K562 (cell line): ENCODE measurements around the gene MKNK1. TPM values are rescaled to one million over a fixed set of nuclear protein-coding genes. Genes with fewer than 3 reads are reported as not detected.

Source experiments
- CBFA2T3 ChIP-seq: fragments of 450-650 bp; IDR thresholded peaks from 2 replicates; pipeline ENCODE4 v1.6.1; 2017
- CTBP1 ChIP-seq: fragments of 450-650 bp; IDR thresholded peaks from 2 replicates; pipeline ENCODE4 v1.6.1; 2016; ENCODE audit warnings: borderline replicate concordance
- E2F3 ChIP-seq: fragments of 250-450 bp; sonication (Bioruptor Pico); IDR thresholded peaks from 2 replicates; pipeline ENCODE4 v1.4.0; 2020; ENCODE audit warnings: mild to moderate bottlenecking
- MBD2 ChIP-seq: sonication (generic); IDR thresholded peaks from 2 replicates; pipeline ENCODE4 v1.6.1; 2016; ENCODE audit warnings: low read depth, borderline replicate concordance
- NCOA6 ChIP-seq: fragments of 450-650 bp; IDR thresholded peaks from 2 replicates; pipeline ENCODE4 v1.6.1; 2017; ENCODE audit warnings: mild to moderate bottlenecking
- RCOR1 ChIP-seq, 2 experiments: IDR thresholded peaks; 2 replicates each; pipeline ENCODE4 v1.6.1; 2012; ENCODE audit warnings: low read depth in 2 of 2, low read length in 2 of 2, borderline replicate concordance in 1 of 2, improper control_type of control experiment in 1 of 2
- SMAD3 ChIP-seq: fragments of 450-650 bp; formaldehyde crosslinking; conservative IDR thresholded peaks from 2 replicates; pipeline ENCODE4 v1.4.0; 2020; ENCODE audit warnings: mild to moderate bottlenecking
- TEAD4 ChIP-seq, 2 experiments: sonication (generic) in 1 of 2; formaldehyde crosslinking in 1 of 2; IDR thresholded peaks; 2 replicates each; pipeline versions ENCODE4 v1.6.1 to v1.8.0; 2012 to 2022; ENCODE audit warnings: borderline replicate concordance in 1 of 2, inconsistent platforms in 1 of 2, low read length in 1 of 2, mild to moderate bottlenecking in 1 of 2, missing genetic modification reagents in 1 of 2
- TGIF2 ChIP-seq: sonication (generic); formaldehyde crosslinking; IDR thresholded peaks from 2 replicates; pipeline ENCODE4 v1.8.1; 2022; ENCODE audit warnings: mild to moderate bottlenecking, missing genetic modification reagents, moderate library complexity
- ZNF551 ChIP-seq: fragments of 250-450 bp; sonication (Bioruptor Pico); IDR thresholded peaks from 2 replicates; pipeline ENCODE4 v1.5.0; 2021; ENCODE audit warnings: mild to moderate bottlenecking, moderate library complexity
- polyA plus RNA-seq, 8 experiments: library from polyadenylated mRNA; depleted of rRNA in 4 of 8; stranded (reverse) in 5 of 8; unstranded in 3 of 8; fragments of >200 nt; fragmentation: Nextera tagmentation in 2 of 8; fragmentation: Illumina TruSeq in 1 of 8; extraction: Ambion mirVana in 2 of 8; extraction: Trizol in 1 of 8; gene quantifications; 2 replicates each; pipeline versions ENCODE4 v1.2.1 to v1.2.3, GENCODE V29; 2011 to 2014; ENCODE audit warnings: inconsistent platforms in 1 of 8, missing spikeins in 1 of 8
- total RNA-seq, 7 experiments: library from RNA; depleted of rRNA in 6 of 7; stranded (reverse); fragments of >200 nt in 6 of 7; fragmentation: Illumina TruSeq in 2 of 7; extraction: Trizol in 2 of 7; gene quantifications; 2 replicates each; pipeline versions ENCODE4 v1.2.1 to v1.2.3, GENCODE V29; 2011 to 2021; ENCODE audit warnings: low replicate concordance in 1 of 7
- TF ChIP-seq, protein P1 (sequence below), 2 experiments: fragments of 450-650 bp; IDR thresholded peaks; 2 replicates each; pipeline ENCODE4 v1.6.1; 2018; ENCODE audit warnings: mild to moderate bottlenecking in 2 of 2, low read depth in 1 of 2; ENCODE audit not compliant: partially characterized antibody in 2 of 2
- TF ChIP-seq, protein P2 (sequence below): IDR thresholded peaks from 2 replicates; pipeline ENCODE4 v1.6.1; 2012; ENCODE audit warnings: low read depth, low read length, improper control_type of control experiment, borderline replicate concordance
- TF ChIP-seq, protein P3 (sequence below): fragments of 250-450 bp; sonication (Bioruptor Pico); IDR thresholded peaks from 2 replicates; pipeline ENCODE4 v1.4.0; 2020
- TF ChIP-seq, protein P4 (sequence below): fragments of 450-650 bp; IDR thresholded peaks from 2 replicates; pipeline ENCODE4 v1.6.1; 2017; ENCODE audit warnings: antibody characterized with exemption

Gene MKNK1
- total and polyA plus RNA-seq, 9 of the 15 experiments (the other 6 are each of a cell fraction or from before 2014, with no cell fraction given), result 27.7 to 51.3 (median 43.7) TPM

- TF ChIP-seq, protein P1, sequence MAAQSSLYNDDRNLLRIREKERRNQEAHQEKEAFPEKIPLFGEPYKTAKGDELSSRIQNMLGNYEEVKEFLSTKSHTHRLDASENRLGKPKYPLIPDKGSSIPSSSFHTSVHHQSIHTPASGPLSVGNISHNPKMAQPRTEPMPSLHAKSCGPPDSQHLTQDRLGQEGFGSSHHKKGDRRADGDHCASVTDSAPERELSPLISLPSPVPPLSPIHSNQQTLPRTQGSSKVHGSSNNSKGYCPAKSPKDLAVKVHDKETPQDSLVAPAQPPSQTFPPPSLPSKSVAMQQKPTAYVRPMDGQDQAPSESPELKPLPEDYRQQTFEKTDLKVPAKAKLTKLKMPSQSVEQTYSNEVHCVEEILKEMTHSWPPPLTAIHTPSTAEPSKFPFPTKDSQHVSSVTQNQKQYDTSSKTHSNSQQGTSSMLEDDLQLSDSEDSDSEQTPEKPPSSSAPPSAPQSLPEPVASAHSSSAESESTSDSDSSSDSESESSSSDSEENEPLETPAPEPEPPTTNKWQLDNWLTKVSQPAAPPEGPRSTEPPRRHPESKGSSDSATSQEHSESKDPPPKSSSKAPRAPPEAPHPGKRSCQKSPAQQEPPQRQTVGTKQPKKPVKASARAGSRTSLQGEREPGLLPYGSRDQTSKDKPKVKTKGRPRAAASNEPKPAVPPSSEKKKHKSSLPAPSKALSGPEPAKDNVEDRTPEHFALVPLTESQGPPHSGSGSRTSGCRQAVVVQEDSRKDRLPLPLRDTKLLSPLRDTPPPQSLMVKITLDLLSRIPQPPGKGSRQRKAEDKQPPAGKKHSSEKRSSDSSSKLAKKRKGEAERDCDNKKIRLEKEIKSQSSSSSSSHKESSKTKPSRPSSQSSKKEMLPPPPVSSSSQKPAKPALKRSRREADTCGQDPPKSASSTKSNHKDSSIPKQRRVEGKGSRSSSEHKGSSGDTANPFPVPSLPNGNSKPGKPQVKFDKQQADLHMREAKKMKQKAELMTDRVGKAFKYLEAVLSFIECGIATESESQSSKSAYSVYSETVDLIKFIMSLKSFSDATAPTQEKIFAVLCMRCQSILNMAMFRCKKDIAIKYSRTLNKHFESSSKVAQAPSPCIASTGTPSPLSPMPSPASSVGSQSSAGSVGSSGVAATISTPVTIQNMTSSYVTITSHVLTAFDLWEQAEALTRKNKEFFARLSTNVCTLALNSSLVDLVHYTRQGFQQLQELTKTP (IDR thresholded peaks at IDR 0.05; ENCODE audit: low read depth in 1 of 2, partially characterized antibody in 2 of 2), result no peak
- TF ChIP-seq MBD2 (0 out of 2 replicates have a peak, but pooled peaks have one; percentile 45), TGIF2 (CRISPR knock-in tag) (no peak), ZNF551 (CRISPR knock-in tag) (no peak), CBFA2T3 (peak; percentile 60), TEAD4 (IDR thresholded peaks at IDR 0.05; ENCODE audit: low read length) (peak; percentile 52; the same call in 1 of the 2 replicates), TEAD4 (CRISPR knock-in tag; IDR thresholded peaks at IDR 0.05; ENCODE audit: borderline replicate concordance) (no peak), CTBP1 (peak; percentile 98), NCOA6 (no peak), RCOR1 (IDR thresholded peaks at IDR 0.05; ENCODE audit: borderline replicate concordance in 1 of 2, low read depth in 2 of 2, low read length in 2 of 2) (peak in 1 of 2 experiments; percentile 83; a peak in 2 of 4 replicates), E2F3 (no peak), SMAD3 (CRISPR knock-in tag) (0 out of 2 replicates have a peak, but pooled peaks have one; percentile 7)
- TF ChIP-seq, protein P2, sequence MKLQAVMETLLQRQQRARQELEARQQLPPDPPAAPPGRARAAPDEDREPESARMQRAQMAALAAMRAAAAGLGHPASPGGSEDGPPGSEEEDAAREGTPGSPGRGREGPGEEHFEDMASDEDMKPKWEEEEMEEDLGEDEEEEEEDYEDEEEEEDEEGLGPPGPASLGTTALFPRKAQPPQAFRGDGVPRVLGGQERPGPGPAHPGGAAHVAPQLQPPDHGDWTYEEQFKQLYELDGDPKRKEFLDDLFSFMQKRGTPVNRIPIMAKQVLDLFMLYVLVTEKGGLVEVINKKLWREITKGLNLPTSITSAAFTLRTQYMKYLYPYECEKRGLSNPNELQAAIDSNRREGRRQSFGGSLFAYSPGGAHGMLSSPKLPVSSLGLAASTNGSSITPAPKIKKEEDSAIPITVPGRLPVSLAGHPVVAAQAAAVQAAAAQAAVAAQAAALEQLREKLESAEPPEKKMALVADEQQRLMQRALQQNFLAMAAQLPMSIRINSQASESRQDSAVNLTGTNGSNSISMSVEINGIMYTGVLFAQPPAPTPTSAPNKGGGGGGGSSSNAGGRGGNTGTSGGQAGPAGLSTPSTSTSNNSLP, result no peak
- TF ChIP-seq, protein P3, sequence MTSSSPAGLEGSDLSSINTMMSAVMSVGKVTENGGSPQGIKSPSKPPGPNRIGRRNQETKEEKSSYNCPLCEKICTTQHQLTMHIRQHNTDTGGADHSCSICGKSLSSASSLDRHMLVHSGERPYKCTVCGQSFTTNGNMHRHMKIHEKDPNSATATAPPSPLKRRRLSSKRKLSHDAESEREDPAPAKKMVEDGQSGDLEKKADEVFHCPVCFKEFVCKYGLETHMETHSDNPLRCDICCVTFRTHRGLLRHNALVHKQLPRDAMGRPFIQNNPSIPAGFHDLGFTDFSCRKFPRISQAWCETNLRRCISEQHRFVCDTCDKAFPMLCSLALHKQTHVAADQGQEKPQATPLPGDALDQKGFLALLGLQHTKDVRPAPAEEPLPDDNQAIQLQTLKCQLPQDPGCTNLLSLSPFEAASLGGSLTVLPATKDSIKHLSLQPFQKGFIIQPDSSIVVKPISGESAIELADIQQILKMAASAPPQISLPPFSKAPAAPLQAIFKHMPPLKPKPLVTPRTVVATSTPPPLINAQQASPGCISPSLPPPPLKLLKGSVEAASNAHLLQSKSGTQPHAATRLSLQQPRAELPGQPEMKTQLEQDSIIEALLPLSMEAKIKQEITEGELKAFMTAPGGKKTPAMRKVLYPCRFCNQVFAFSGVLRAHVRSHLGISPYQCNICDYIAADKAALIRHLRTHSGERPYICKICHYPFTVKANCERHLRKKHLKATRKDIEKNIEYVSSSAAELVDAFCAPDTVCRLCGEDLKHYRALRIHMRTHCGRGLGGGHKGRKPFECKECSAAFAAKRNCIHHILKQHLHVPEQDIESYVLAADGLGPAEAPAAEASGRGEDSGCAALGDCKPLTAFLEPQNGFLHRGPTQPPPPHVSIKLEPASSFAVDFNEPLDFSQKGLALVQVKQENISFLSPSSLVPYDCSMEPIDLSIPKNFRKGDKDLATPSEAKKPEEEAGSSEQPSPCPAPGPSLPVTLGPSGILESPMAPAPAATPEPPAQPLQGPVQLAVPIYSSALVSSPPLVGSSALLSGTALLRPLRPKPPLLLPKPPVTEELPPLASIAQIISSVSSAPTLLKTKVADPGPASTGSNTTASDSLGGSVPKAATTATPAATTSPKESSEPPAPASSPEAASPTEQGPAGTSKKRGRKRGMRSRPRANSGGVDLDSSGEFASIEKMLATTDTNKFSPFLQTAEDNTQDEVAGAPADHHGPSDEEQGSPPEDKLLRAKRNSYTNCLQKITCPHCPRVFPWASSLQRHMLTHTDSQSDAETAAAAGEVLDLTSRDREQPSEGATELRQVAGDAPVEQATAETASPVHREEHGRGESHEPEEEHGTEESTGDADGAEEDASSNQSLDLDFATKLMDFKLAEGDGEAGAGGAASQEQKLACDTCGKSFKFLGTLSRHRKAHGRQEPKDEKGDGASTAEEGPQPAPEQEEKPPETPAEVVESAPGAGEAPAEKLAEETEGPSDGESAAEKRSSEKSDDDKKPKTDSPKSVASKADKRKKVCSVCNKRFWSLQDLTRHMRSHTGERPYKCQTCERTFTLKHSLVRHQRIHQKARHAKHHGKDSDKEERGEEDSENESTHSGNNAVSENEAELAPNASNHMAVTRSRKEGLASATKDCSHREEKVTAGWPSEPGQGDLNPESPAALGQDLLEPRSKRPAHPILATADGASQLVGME (CRISPR knock-in tag), result peak; percentile 93
- TF ChIP-seq, protein P4, sequence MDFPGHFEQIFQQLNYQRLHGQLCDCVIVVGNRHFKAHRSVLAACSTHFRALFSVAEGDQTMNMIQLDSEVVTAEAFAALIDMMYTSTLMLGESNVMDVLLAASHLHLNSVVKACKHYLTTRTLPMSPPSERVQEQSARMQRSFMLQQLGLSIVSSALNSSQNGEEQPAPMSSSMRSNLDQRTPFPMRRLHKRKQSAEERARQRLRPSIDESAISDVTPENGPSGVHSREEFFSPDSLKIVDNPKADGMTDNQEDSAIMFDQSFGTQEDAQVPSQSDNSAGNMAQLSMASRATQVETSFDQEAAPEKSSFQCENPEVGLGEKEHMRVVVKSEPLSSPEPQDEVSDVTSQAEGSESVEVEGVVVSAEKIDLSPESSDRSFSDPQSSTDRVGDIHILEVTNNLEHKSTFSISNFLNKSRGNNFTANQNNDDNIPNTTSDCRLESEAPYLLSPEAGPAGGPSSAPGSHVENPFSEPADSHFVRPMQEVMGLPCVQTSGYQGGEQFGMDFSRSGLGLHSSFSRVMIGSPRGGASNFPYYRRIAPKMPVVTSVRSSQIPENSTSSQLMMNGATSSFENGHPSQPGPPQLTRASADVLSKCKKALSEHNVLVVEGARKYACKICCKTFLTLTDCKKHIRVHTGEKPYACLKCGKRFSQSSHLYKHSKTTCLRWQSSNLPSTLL, result no peak
Measured at GRCh38 chr1:46582972-46583371, 21.1 kb downstream of the MKNK1 start (continued).
